Measurements from ENCODE around the gene S100A13.

Gene S100A13

GRCh38 chr1:153612111-153612754 is 15.1 kb downstream of the S100A13 start:
- H3K36me3 ChIP-seq, result peaks cover 5 to 9% (median 5%) of the 10 kb centered on the region in 3 donors
- H3K9me3 ChIP-seq, result no peaks in the 10 kb centered on the region
- no peaks in the 10 kb centered on the region for H3K27me3 ChIP-seq
- peaks cover 0 to 59% (median 36%) of the 10 kb centered on the region in 4 donors for H3K4me1 ChIP-seq
- peak overlapping the region; percentile 94 to 95 for H3K27ac ChIP-seq
- no peak for TF ChIP-seq CTCF (IDR thresholded peaks at IDR 0.05)
- intact Hi-C loops (cut with DNase I; ENCODE audit: low total_unique reads), result no loop called here
- peak overlapping the region; percentile 67 to 71 for H3K4me3 ChIP-seq
- DNase-seq, result no peak

DNA sequence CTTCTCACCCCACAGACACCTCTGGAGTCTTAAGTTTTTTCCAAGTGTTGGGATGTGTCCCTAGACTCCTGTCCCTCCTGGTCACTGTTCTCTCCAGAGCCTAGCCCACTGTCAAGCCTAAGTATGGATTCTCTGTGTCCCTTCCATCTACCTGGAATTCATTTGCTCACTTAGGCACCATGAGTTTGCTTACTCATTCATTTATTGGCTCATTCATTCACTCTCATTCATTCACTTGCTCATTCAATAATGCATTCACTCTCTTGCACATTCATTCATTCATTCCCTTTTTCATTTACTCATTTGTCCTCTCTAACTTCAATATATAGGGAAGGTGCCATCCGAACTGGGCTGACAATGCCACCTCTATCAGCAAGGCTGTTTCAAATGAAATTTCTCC is 15.9 kb downstream of the S100A13 start:
- no peak for DNase-seq
- H3K27ac ChIP-seq, result peak overlapping the region; percentile 94 to 95
- H3K4me3 ChIP-seq, result peak overlapping the region; percentile 67 to 71
- no peak for TF ChIP-seq CTCF (IDR thresholded peaks at IDR 0.05)
- H3K27me3 ChIP-seq, result no peaks in the 10 kb centered on the region
- H3K36me3 ChIP-seq, result peaks cover 12 to 17% (median 13%) of the 10 kb centered on the region in 3 donors
- H3K9me3 ChIP-seq, result no peaks in the 10 kb centered on the region
- intact Hi-C loops (cut with DNase I; ENCODE audit: low total_unique reads), result no loop called here
- H3K4me1 ChIP-seq, result peaks cover 0 to 62% (median 35%) of the 10 kb centered on the region in 4 donors

- Histone ChIP-seq H3K9me3 (no peaks in the 10 kb centered on the region), H3K27me3 (no peaks in the 10 kb centered on the region), H3K27ac (peak overlapping the region; percentile 76 to 95), H3K4me3 (peak overlapping the region; percentile 67 to 71), H3K36me3 (peaks cover 13 to 22% (median 15%) of the 10 kb centered on the region in 3 donors), H3K4me1 (peaks cover 0 to 57% (median 35%) of the 10 kb centered on the region in 4 donors)
- TF ChIP-seq CTCF (IDR thresholded peaks at IDR 0.05), result no peak
- DNase-seq, result no peak
- intact Hi-C loops (cut with DNase I; ENCODE audit: low total_unique reads), result no loop called here
Measured at GRCh38 chr1:153610811-153611301, 16.4 kb downstream of the S100A13 start.

DNA sequence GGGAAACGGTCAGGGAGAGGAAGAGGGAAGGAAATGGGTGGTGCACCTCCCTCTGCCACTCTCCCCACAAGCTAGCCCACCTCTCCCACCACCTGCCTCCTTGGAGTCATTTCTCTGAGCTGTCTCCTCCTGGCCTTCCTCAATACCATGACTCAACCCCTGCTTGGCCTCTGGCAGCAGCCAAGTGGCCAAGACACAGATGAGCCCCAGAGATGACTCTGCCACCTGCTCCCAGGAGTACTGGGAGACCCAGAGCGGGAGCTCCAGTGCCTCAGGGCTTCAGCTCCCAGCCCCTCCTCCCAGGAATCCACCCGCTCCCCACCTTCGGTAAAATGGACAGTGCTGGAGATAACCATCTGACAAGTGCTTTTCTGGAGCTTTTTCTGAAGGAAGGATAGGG is 17.0 kb downstream of the S100A13 start:
- Histone ChIP-seq H3K27me3 (no peaks in the 10 kb centered on the region), H3K9me3 (no peaks in the 10 kb centered on the region), H3K36me3 (peaks cover 13 to 28% (median 17%) of the 10 kb centered on the region in 3 donors), H3K4me1 (peaks cover 0 to 57% (median 35%) of the 10 kb centered on the region in 4 donors), H3K4me3 (peak overlapping the region in 1 of 2 donors; percentile 71), H3K27ac (peak overlapping the region; percentile 76 to 95)
- intact Hi-C loops (cut with DNase I; ENCODE audit: low total_unique reads), result no loop called here
- TF ChIP-seq CTCF (IDR thresholded peaks at IDR 0.05), result no peak
- DNase-seq, result no peak

DNA sequence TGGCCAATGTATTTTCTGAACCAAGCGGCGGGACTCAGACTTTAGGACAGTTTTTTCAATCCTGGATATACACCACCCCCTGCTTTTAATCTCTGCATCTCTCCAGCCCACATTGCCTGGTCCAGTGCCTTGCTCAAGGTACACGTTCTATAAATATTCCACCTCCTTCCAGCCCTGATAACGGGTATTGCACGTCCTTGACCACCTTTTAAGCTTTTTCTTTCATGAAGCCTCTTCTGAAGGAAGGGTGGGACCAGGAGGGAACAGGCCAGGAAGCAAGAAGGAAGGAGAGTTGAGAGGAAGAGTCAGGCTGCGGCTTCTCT is 17.8 kb downstream of the S100A13 start:
- peaks cover 0 to 57% (median 35%) of the 10 kb centered on the region in 4 donors for H3K4me1 ChIP-seq
- TF ChIP-seq CTCF (IDR thresholded peaks at IDR 0.05), result no peak
- peak overlapping the region; percentile 36 to 50 for H3K4me3 ChIP-seq
- no peaks in the 10 kb centered on the region for H3K27me3 ChIP-seq
- no peaks in the 10 kb centered on the region for H3K9me3 ChIP-seq
- H3K36me3 ChIP-seq, result peaks cover 13 to 32% (median 17%) of the 10 kb centered on the region in 3 donors
- H3K27ac ChIP-seq, result peak overlapping the region; percentile 76 to 95
- DNase-seq, result no peak
- intact Hi-C loops (cut with DNase I; ENCODE audit: low total_unique reads), result no loop called here

Data from tibial artery (tissue), 4 donors.